HG03066 (cell line): ENCODE data around the gene NUCB1.

ENCODE experiments used
- ATAC-seq: cut with Tn5 transposase; IDR thresholded peaks from one replicate; pipeline ENCODE4 v1.9.1; 2021; ENCODE audit warnings: low read depth; ENCODE audit not compliant: unreplicated experiment

Gene NUCB1

DNA sequence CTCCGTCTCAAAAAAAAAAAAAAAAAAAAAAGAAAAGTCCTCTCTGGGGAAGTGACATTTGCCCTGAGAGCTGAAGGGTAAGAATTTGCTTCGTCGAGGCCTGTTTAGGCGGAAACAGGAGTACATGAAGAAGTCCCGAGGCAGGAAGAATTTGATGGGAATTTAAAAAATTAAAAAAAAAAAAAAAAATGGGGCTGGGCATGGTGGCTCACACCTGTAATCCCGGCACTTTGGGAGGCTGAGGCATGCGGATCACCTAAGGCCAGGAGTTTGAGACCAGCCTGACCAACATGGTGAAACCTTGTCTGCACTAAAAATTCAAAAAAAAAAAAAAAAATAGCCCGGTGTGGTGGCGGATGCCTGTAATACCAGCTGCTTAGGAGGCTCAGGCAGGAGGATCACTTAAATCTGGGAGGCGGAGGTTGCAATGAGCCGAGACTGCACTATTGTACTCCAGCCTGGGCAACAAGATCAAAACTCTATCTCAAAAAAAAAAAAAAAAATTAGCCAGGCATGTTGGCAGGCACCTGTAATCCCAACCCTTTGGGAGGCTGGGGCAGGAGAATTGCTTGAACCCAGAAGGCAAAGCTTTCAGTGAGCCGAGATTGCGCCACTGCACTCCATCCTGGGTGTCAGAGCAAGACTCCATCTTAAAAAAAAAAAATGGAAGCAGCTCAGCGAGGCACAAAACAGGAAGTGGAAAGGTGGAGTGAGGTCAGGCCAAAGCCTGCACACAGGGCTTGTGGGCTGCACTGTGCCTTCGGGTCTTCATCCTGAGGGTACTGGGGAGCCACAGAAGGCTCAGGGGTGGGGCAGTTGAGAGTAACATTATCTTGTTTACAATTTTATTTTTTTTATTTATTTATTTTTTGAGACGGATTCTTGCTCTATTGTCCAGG is 59.5 kb downstream of the NUCB1 start:
- ATAC-seq, result no peak

DNA sequence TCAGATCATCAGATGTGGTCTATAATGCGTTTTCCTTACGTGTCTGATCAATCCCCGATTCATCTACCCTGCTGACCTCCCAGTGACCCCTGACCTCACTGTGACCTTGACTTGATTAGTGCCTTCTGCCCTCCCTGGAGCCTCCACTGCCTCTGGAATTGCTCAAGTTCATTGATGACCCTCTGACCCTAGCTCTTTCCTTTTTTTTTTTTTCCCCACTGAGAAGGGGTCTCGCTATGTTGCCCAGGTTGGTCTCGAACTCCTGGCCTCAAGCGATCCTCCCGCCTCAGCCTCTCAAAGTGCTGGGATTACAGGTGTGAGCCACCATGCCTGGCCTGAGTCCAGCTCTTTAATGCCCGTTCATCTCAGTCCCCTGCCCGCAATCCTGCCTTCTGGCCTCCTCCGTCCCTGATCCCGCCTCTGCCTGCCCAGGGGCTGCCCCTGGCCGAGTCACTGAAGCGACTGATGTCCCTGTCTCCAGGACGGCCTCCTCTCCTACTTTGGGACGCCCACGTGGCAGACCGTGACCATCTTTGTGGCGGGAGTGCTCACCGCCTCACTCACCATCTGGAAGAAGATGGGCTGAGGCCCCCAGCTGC is 61.0 kb downstream of the NUCB1 start:
- no peak for ATAC-seq

DNA sequence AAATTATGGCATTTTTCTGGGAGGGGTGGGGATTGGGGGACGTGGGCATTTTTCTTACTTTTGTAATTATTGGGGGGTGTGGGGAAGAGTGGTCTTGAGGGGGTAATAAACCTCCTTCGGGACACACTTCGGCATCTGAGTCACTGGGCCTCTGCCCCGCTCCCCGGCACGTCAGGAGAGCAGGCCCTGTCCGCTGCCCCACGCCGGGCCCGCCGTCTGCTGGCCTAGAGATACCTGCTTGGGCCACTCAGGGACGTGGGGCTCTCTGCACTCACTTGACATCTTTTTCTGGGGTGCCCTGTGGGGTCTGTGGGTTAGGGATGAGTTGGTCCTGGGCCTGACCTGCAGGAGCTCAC is 61.5 kb downstream of the NUCB1 start:
- ATAC-seq, result no peak

DNA sequence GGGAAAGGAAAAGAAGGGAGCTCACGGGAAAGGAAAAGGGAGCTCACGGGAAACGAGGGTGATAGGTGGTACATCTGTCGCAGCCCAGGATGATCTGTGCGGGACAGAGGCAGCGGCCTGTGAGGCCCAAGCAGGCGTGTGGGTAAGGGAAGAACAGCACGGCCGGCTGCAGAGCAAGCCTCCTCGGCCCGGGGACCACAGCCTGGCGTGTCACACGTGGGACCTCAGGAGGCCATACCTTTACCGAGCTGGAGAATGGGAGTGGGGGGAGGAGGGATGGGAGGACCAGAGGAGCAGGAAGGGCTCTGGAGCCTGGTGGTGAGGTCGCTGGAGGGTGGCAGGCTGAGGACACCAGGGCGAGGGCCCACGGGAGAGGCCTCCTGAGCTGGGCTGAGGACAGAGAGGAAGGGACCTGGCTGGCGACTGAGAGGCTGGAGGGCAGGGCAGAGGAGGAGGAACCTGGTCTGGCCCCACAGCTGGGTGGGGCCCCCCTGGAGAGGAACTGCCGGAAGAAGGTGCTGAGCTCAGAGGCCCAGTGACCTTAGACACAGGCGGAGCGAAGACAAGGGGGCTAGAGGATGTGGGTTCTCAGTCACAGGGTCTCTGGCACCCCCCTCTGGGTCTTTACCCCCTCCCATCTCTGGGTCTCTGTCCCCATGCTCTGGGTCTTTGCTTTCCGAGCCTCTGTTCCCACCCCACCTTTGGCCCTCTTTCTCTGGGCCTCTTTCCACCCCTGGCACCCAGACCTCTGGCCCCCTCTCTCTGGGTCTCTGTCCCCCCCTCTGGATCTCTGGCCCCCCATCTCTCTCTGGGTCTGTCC is 62.1 kb downstream of the NUCB1 start:
- ATAC-seq, result no peak

GRCh38 chr19:48962849-48963165 is 62.7 kb downstream of the NUCB1 start:
- ATAC-seq, result no peak

DNA sequence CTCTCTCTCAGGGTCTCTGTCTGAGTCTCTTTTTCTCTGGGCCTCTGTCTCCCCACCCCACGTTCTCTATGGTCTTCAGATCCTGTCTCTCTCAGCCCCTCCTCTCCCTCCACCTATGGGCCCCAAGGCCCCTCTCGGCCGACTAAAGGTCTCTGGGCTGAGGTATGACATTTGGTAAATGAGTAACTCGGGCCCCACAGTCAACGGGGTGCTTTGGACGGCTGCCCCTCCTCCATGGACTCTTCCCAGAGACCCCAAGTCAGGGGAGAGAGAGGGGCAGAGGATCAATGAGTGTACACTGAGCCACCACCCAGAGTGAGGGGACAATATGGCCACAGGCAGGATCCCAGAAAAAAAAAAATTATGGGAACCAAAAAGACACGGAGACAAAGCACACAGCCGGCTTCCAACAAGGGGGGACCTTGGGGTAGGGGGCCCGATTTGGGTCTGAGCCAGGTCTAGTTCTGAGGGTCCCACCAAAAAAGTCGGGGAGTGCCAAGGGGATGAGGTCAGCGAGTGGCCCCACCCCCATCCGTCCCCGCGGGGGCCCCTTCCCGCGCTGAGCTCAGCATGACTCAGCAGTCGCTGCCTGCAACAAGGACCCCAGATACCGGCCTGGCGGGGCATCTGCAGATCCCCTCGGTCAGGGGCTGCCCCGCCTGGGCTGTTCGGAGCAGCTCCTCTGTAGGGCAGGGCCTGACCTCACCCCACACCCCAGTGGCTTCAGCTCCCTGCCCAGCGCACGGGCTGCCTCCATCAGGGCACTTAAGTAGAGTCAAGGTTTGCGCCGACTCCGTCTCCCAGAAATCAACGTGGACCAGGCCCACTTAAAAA is 63.5 kb downstream of the NUCB1 start:
- no peak for ATAC-seq

DNA sequence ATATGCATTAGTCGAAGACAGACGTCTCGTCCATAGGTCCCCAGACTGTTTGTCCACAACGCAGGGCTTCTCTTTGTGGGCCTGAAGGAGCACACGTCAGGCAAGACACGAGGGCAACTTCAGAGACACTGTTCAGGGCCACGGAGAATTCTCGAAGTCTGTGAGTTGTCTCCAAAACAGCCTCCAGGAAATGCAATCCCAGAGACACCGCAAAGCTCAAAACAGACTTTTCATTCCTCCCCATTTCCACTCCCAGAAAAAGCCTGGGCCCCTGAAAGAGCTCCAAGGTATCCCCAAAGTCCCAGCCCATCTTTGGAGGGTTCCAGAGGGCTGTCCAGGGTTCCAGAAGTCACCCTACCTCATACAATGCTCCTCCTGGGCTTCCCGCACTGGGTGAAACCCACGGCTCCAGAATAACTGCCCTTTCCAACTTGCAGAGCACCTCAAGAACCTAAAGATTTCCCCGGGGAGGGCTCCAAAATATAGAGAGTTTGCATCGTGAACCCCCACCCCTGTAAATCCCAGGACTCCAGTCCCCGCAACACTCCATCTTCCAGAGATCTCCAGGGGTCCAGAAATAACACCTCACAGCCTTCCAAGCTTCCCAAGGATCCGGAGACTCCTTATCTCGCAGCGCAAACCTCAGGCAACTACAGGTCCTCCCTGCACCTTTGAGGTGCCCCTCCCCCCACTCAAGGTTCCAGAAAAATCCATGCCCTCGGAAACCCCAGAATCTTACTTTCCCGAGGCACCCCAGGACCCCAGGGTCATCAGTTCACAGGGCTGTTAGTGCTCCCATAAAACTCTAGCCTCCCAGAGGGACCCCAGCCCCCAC is 64.3 kb downstream of the NUCB1 start:
- no peak for ATAC-seq

DNA sequence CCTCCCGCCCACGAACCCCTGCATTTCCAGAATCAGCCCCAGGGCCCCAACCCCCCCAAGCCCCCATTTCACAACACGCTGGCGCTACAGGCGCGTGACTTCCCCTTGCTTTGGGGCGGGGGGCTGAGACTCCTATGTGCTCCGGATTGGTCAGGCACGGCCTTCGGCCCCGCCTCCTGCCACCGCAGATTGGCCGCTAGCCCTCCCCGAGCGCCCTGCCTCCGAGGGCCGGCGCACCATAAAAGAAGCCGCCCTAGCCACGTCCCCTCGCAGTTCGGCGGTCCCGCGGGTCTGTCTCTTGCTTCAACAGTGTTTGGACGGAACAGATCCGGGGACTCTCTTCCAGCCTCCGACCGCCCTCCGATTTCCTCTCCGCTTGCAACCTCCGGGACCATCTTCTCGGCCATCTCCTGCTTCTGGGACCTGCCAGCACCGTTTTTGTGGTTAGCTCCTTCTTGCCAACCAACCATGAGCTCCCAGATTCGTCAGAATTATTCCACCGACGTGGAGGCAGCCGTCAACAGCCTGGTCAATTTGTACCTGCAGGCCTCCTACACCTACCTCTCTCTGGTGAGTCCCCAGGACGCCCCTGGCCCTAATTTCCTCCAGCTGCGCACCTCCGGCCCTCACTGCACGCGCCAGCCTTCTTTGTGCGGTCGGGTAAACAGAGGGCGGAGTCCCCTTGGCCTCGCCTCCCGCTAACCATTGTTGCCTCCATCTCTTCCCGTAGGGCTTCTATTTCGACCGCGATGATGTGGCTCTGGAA is 65.1 kb downstream of the NUCB1 start, which contains the start of gene FTL:
Gene FTL, plus strand, starts transcription at position 270 of the 766 bp plus-strand sequence. Its CDS starts 199 bp downstream, at position 469.
- ATAC-seq, result peak; percentile 47

GRCh38 chr19:48965806-48966540 is 65.9 kb downstream of the NUCB1 start:
- peak; percentile 21 for ATAC-seq

DNA sequence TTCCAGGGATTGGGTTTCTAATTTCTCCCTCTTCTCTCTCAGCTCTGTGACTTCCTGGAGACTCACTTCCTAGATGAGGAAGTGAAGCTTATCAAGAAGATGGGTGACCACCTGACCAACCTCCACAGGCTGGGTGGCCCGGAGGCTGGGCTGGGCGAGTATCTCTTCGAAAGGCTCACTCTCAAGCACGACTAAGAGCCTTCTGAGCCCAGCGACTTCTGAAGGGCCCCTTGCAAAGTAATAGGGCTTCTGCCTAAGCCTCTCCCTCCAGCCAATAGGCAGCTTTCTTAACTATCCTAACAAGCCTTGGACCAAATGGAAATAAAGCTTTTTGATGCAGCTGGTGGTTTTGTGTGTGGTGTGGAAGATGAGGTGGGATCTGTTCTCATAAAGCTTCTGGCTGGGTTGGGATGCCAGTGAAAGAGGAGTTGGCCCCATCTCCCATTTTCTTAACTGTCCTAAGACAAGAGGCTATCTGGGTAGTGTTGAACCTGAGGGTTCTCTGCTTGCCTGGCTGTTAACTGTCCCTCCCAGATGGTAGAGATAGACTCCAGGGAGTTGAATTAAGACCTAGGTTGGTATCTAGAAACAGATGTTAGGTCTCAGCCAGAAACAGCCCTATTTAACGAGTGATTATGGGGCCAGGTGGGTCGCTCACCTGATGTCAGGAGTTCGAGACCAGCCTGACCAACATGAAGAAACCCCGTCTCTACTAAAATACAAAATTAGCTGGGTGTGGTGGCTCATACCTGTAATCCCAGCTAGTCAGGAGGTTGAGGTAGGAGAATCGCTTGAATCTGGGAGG is 66.6 kb downstream of the NUCB1 start:
- ATAC-seq, result no peak

DNA sequence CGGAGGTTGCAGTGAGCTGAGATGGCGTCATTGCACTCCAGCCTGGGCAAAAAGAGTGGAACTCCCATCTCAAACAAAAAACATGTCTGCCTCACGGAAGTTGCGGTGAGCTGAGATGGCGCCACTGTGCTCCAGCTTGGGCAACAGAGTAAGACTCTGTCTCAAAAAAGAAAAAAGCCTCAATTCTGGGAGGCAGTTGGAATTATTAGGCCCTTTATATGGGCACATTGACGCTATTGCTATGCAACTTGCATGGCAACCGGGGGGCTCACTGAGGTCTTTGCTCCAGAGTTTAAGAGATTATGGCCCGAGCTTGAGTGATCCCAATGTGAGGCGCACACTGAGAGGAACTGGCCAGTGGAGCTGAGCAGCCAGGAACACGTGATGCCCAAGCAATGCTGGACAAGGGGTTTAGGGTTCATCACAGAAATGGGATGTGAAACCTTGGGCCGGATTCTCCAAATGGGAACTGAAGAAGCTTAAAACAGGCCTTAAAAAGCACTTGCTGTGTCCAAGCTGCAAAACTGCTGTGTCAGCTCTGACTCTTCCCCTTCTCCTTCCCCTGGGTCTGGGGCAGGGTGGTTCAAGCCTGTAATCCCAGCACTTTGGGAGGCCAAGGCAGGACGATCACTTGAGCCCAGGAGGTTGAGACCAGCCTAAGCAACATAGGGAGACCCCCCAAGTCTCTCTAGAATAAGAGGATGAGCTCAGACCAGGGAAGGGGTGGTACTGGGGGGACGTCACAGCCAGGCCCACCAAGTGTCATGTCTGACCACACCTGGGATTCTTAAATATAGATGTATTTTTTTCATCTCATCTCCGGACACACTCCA is 67.5 kb downstream of the NUCB1 start:
- no peak for ATAC-seq

GRCh38 chr19:48968179-48968661 is 68.1 kb downstream of the NUCB1 start:
- ATAC-seq, result no peak

DNA sequence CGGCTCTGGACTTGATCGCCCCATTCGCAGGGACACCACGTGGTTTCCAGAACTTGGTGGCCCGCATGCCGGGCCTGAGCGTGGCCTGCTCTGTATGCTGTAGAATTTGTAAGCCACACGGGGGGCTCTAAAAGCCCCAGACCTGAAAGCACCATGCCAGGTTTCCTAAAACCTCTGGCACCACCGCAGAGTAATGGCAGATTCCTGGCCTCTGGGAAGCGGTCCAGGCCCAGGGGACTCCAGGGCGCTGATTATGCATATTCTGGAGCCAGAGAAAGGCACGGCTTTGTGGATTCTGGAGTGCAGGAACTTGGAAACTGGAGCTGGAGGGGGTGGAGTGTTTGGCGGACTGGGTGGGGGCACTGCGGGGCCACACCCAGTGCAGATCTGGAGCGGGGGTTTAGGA is 68.7 kb downstream of the NUCB1 start:
- ATAC-seq, result no peak

DNA sequence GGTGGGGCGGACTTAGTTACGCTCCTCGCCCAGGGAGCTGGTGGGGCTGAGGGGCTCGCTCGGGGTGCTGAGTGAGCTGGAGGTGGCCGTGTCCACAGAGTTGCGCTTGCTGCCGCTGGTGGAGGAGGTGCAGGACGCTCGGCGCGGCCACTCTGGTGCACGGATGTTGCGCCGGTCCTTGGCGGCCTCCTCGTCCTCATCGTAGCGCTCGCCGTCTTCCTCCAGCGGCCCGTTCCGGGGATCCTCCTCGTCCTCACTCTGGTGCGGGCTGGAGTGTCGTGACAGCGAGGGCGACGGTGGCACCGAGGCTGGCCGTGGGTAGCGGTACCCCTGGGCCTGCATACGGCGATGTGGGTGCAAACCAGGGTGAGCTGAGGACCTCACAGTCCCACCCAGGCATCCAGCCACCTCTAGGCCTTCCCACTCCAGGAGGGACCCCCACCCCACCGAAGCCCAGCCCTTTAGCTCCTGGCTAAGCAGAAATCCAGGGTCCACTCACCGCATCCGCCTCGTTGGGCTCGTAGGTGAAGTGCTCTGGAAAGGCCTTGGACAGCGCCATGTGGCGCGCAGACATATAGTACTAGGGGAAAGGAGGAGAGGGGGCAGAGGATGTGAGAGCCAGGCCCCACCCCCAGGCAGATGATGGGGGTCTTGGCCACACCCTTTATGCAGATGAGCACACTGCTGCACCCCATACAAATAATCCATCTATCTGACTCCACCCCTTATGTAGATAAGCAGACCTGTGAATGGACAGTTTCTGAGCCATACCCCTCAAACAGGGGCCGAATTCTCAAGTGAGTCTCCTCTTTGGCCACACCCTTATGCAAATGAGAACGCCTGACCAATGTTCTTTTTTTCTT is 69.4 kb downstream of the NUCB1 start:
- no peak for ATAC-seq

GRCh38 chr19:48970139-48970766 is 70.1 kb downstream of the NUCB1 start:
- ATAC-seq, result no peak
